HG03571 (cell line): ENCODE measurements around the gene GOLGA5.
A peak's percentile ranks its signal among the peaks of the same experiment; 100 is the strongest.
"Not testable (repeated sequence)": the region's sequence is repeated elsewhere in the genome, so short reads cannot be mapped to it uniquely, and the experiment has no call there.

Experiments used
- ATAC-seq: cut with Tn5 transposase; IDR thresholded peaks from one replicate; pipeline ENCODE4 v1.9.1; 2021; ENCODE audit not compliant: unreplicated experiment

GOLGA5 gene, protein sequence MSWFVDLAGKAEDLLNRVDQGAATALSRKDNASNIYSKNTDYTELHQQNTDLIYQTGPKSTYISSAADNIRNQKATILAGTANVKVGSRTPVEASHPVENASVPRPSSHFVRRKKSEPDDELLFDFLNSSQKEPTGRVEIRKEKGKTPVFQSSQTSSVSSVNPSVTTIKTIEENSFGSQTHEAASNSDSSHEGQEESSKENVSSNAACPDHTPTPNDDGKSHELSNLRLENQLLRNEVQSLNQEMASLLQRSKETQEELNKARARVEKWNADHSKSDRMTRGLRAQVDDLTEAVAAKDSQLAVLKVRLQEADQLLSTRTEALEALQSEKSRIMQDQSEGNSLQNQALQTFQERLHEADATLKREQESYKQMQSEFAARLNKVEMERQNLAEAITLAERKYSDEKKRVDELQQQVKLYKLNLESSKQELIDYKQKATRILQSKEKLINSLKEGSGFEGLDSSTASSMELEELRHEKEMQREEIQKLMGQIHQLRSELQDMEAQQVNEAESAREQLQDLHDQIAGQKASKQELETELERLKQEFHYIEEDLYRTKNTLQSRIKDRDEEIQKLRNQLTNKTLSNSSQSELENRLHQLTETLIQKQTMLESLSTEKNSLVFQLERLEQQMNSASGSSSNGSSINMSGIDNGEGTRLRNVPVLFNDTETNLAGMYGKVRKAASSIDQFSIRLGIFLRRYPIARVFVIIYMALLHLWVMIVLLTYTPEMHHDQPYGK

GRCh38 chr14:92793709-92794546 lies at the start of gene GOLGA5:
Gene GOLGA5, plus strand, starts transcription at chr14:92794305. Its CDS starts 3,133 bp downstream, at chr14:92797438.
- peak; percentile 96 for ATAC-seq

- ATAC-seq, result no peak
Observed at GRCh38 chr14:92747701-92748258, 46.3 kb upstream of the GOLGA5 start.

DNA sequence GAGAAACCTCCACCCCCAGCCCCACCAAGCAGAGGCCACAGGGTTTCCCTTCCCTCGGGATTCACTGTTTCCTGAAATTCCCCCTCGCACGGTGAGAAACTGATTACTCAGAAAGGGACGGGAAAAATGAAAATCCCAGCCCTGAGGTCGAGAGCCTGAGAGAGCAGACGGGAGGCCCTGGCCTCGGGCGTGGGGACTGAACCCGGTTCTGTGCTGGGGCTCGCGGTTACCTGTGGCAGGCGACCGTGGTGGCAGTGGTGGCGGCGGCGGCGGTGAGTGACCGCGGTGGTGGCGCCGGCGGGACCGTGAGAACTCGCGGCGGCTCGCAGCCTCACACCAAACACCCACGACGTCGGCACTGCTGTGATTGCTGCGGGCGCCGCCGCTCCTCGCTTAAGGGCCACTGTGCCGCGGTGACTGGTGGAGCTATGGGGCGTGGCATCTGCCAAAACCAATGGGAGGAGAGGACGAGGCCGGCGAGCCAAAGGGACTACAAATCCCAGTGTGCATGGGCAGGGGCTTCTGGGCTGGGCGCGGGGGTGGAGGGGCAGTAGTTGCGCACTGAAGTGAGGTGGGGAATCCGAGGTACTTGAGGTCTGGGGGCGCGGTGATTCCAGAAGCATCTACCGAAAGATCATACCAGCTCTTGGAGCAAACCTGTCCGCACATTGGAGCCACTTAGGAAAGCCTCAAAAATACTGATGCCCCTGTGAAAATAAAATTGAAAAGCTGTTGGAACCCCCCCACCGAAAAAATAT lies 45.7 kb upstream of the GOLGA5 start, which contains the start of gene LGMN:
TSS of gene LGMN (minus strand) at position 369 of the 758 bp plus-strand sequence. CDS start 15,841 bp downstream, outside the sequence.
- peak; percentile 77 for ATAC-seq

DNA sequence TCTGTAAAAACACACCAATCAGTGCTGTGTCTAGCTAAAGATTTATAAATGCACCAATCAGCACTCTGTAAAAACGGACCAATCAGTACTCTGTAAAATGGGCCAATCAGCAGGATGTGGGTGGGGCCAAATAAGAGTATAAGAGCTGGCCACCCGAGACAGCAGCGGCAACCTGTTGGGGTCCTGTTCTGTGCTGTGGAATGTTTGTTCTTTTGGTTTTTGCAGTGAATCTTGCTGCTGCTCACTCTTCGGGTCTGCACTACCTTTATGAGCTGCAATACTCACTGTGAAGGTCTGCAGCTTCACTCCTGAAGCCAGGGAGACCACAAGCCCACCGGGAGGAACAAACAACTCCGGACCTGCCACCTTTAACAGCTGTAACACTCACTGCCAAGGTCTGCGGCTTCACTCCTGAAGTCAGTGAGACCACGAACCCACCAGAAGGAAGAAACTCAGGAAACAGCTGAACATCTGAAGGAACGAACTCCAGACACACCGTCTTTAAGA lies 43.8 kb upstream of the GOLGA5 start:
- ATAC-seq, result not testable (repeated sequence)

GRCh38 chr14:92750994-92751400 lies 43.1 kb upstream of the GOLGA5 start:
- no peak for ATAC-seq

- ATAC-seq, result no peak
Observed at GRCh38 chr14:92751819-92752218, 42.3 kb upstream of the GOLGA5 start.

GRCh38 chr14:92753250-92753649 lies 40.9 kb upstream of the GOLGA5 start:
- ATAC-seq, result no peak

GRCh38 chr14:92754966-92755365 lies 39.1 kb upstream of the GOLGA5 start:
- no peak for ATAC-seq

- no peak for ATAC-seq
Observed at GRCh38 chr14:92755495-92755894, 38.6 kb upstream of the GOLGA5 start.

DNA sequence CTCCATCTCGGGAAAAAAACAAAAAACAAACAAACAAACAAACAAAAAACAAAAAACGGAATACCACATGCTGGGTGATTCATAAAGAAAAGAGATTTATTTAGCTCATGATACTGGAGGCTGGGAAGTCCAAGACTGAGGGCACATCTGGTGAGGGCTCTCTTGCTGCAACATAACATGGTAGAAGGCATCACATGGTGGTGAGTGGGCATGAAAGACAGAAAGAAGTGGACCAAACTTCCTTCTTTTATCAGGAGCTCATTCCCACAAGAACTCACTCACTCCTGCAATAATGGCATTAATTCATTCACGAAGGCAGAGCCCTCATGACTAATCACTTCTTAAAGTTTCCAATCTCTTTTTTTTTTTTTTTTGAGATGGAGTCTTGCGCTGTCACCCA lies 37.7 kb upstream of the GOLGA5 start:
- no peak for ATAC-seq

DNA sequence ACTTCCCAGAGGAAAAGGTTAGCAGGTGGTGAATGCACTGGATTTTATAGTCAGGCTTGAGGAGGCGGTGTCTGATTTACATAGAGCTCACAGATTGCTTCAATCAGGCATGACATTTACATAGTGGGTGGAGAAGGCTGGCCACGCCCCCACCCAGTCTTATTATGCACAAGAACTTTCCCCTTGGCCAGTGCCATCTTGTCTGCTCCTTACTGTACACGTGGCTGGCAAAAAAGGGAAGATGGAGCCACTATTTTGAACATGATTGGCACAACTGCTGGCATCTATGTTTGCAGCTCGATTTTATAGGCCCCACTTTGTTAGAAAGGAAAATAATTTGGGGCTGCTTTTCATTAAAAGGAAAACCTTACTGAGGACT lies 34.8 kb upstream of the GOLGA5 start:
- ATAC-seq, result no peak

DNA sequence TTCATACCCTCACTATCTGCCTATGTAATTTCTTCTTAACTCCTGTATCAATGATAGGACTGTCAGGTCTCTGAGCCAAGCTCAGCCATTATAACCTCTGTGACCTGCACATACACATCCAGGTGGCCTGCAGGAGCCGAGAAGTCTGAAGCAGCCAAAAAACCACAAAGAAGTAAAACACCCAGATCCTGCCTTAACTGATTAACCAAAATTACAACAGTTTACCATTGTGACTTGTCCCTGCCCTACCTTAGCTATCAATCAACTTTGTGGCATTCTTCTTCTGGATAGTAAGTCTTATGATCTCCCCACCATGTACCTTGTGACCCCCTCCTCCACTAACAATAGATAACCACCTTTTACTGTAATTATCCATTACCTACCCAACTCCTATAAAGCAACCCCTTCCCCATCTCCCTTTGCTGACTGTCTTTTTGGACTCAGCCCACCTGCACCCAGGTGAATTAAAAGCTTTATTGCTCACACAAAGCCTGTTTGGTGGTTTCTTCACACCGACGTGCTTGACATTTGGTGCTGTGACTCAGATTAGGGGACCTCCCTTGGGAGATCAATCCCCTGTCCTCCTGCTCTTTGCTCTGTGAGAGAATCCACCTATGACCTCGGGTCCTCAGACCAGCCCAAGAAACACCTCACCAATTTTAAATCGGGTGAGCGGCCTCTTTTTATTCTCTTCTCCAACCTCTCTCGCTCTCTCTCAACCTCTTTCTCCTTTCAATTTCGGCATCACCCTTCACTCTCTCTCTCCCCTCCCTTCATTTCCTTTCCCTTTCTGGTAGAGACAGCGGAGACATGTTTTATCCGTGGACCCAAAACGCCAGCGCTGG lies 34.2 kb upstream of the GOLGA5 start:
- no peak for ATAC-seq

- ATAC-seq, result no peak
Observed at GRCh38 chr14:92760524-92760805, 33.6 kb upstream of the GOLGA5 start.

GRCh38 chr14:92763666-92764631 lies 30.2 kb upstream of the GOLGA5 start:
- ATAC-seq, result not testable (repeated sequence)

DNA sequence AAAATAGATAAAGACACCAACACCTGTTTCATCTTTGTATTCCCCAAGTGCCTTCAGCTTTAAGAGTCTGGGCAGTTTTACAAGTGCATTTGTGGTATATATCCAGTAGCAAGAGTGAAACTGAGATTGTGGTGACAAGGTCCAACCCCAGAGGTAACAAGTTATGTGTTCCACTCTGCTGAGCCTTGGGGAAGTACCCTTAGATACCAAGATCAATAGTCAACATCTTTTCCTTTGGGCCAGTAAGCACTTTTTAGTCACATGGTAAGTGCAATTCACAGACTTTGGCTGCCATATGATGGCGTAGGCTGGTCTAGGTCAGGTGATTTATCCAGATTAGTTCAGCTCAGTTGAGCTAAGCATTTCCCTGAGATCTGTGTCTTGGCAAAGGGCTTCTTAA lies 25.9 kb upstream of the GOLGA5 start:
- peak; percentile 96 for ATAC-seq

DNA sequence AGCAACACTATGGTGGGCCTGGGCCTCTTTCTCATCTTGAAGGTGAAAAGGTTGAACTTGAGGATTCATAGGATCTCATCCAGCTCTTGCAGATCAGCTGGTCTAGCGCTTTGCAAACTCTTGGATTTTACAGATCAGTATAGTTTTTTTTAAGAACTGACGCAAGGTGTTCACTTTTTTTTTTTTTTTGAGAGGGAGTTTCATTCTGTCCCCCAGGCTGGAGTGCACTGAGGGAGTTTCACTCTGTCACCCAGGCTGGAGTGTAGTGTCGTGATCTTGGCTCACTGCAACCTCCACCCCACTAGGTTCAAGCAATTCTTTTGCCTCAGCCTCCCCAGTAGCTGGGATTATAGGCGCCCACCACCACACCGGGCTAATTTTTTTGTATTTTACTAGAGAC lies 25.3 kb upstream of the GOLGA5 start:
- no peak for ATAC-seq

DNA sequence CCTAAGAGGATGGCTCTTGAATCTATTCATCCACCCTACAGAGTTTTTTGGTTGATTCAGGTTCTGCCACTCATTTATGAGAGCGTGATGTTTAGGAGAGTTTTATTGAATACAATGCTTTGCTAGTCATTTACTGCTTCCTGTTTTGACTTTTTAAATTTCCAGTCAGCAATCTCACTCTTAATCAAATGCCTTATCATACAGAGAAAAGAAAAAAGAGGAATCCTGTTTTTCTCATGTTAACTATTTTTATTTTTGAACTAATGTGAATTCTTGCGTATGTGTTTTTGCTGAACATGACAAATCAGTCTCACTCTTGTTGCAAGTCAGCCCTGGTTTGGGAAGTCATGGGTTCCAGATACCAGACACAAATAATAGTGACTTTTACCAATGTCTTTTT lies 23.6 kb upstream of the GOLGA5 start:
- ATAC-seq, result no peak

GRCh38 chr14:92774572-92774971 lies 19.5 kb upstream of the GOLGA5 start:
- ATAC-seq, result no peak
